GM19099 (cell line): Measurements from ENCODE around the gene GANC.

Experiments
- POLR2A ChIP-seq: IDR thresholded peaks from 3 replicates; pipeline ENCODE4 v1.6.1; 2011; ENCODE audit warnings: low read depth; ENCODE audit not compliant: insufficient read length; ENCODE audit errors: extremely low read depth

GANC gene, protein sequence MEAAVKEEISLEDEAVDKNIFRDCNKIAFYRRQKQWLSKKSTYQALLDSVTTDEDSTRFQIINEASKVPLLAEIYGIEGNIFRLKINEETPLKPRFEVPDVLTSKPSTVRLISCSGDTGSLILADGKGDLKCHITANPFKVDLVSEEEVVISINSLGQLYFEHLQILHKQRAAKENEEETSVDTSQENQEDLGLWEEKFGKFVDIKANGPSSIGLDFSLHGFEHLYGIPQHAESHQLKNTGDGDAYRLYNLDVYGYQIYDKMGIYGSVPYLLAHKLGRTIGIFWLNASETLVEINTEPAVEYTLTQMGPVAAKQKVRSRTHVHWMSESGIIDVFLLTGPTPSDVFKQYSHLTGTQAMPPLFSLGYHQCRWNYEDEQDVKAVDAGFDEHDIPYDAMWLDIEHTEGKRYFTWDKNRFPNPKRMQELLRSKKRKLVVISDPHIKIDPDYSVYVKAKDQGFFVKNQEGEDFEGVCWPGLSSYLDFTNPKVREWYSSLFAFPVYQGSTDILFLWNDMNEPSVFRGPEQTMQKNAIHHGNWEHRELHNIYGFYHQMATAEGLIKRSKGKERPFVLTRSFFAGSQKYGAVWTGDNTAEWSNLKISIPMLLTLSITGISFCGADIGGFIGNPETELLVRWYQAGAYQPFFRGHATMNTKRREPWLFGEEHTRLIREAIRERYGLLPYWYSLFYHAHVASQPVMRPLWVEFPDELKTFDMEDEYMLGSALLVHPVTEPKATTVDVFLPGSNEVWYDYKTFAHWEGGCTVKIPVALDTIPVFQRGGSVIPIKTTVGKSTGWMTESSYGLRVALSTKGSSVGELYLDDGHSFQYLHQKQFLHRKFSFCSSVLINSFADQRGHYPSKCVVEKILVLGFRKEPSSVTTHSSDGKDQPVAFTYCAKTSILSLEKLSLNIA (N-terminal part only)

DNA sequence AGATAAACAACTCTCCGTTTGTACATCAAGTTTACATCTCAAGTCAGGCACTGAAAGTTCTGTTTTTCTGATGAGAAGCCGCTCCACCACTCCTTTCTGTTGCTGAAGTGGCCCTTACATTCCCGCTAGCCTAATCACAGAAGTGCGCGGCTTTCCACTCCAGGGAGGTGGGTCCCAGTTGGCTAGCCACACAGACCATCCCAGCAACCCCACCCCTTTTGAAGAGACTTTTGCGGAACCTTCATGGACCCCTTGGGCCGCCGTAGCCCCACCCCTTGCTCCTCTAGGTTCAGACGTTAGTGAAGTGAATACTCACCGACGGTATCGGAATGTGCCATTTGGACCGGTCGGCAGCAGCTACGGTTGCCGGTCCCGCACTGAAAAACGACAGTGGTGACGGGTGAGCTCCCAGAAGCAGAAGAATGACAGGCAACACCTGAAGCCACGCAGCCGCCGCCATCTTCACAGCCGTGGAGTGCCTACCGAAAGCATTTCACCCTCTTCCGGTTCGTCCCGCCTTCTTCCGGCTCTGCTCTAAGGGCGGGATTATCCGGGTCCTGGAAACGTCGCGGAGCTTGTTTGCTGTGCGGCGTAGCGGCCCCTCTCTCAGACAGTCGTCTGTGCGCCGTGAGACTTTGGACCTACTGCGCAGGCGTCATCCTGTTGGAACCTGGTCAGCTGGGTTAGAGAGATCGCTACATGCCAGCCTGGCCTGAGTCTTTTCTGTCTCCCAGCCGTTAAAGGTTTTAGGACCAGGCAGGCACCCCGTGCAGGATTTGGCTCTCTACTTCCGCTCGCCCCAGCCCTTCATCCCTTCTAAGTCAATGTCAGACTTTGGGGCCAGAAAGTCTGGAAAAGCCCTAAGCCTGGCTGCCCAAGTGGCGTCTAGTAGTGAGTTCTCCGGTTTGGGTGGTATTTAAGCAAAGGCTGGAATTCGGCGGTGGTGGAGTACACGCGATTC, at the start of gene GANC, which contains the start of gene TMEM87A:
TSS of gene GANC (plus strand) at position 263 of the 961 bp plus-strand sequence. CDS start 1,281 bp downstream, outside the sequence.
TSS of gene TMEM87A (minus strand) at position 495 of the 961 bp plus-strand sequence. CDS start at position 460, 35 bp downstream.
- peak; percentile 98 for TF ChIP-seq POLR2A

DNA sequence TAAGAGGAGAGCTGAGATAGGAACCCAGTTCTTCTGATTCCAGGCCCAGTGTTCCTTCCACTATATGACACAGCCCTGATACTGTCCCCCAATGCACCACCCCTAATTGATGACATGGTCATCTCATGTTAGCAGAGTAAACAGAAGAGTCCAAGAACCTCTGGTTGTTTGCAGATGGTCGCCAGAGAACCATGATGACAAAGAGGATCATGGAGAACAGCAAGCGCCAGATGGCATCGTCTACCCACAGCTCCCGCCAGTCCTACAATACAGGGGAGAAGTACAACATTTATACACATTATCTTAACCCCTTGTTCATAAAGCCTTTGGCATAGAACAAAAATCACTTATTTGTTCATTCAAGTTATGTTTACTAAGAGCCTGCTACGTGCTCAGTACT, 46.4 kb upstream of the GANC start:
- no peak for TF ChIP-seq POLR2A

DNA sequence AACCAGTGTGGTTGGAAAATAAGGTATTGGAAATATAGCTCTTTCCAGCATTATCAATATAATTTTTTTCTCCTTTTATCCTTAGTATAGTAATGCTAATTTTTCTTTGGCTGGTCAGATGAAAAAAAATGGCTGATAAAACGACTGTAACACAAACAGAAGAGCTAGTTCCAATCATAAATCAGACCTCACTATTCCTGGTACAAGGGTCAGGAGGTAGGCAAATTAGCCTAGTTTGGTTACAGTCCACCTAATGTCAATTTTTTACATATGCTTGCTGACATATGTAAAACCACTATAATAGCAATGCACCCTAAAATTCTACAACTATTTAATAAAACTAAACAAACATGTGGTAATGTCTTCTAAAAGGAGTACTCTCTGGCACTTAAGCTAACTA, 45.0 kb upstream of the GANC start:
- no peak for TF ChIP-seq POLR2A

DNA sequence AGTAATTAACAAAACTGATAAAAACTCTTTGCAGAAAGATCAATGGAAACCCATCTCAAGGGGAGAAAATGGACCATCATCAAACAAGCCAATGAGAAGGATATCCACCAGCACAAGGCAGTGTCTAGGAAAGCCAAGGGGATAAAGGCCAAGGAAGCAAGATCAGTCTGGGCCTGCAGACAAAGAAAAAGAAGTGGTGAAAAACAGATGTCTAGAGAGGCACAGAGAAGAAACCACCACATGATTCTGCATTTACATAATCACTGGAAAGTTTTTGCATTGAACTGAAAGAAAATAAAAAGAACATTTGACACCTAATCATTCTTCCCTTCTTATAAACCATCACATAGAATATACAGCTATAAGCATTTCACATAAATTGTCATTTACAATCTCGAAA, 41.9 kb upstream of the GANC start:
- no peak for TF ChIP-seq POLR2A

DNA sequence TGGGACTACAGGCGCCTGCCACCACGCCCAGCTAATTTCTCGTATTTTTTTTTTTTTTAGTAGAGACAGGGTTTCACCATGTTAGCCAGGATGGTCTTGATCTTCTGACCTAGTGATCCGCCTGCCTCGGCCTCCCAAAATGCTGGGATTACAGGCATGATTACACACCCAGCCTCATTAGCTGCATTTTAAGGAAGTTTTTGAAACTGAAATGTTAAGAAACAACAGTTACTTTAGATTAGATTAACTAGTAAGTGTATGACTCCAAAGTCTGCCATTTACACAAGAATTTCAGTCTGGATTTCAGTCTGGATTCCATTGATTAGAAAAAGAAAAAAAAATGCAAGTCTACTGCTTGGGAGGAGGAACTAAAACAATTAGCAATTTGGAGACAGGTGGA, 40.4 kb upstream of the GANC start:
- no peak for TF ChIP-seq POLR2A

DNA sequence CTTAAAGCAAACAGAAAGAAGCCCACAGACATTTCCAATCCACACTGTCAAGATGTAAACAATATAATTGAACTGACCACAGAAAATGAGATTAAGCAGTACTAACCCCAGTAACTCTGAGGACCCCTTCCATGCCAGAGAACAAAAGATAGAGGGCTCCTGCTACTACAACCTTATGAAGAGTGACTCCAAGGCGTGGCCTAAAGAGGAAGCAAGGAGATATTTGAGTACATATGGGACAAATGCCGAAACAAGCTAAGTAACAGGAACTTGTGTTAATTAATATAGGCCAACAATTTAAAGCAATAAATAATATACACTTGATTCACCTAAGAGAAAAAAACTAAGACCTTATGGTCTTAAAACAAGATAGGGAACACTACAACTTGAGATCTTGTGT, 39.9 kb upstream of the GANC start:
- TF ChIP-seq POLR2A, result no peak

DNA sequence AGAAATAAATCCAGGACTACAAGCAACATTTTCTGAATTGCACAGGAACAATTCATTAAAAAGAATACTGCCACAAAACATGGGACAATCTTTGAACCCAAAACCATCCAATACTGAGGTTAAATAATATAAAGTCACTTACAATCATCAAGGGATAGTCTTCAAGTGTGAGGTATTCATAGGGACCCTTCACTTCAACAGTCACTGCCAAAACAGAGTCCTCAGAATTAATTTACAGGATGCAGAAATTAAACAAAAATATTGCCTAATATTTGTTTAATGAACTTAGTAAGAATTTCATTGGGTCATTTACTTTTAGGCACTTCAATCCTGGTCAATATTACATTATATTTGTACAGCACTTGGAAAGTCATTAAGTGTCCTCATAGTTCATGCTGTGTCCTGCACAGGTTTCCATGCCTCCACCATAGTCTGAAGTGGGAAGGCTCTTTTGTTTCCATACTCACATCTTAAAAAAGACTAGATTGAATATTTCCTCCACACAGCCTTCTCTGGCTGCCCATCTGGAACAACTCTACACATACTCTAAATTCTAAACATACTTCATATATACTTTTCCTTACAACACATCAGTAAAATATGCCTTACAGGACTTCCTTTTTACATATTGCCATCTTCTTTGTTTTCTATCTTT, 33.3 kb upstream of the GANC start:
- no peak for TF ChIP-seq POLR2A

DNA sequence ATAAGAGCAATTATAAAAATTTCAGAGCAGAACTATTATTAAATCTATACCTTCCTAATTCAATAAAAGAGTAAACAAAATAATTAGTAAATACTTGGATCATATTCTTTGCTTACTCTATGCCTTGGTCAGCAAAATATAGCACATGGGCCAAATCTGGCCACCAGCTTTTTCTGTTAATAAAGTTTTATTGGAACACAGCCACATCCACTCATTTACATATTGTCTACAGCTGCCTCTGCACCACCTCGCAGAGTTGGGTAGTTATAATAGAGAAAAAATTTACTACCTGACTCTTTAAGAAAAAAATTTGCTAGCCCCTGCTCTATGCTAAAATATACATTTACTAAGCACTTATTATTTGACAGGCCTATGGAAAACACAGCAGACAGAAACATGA, 32.2 kb upstream of the GANC start:
- TF ChIP-seq POLR2A, result no peak

DNA sequence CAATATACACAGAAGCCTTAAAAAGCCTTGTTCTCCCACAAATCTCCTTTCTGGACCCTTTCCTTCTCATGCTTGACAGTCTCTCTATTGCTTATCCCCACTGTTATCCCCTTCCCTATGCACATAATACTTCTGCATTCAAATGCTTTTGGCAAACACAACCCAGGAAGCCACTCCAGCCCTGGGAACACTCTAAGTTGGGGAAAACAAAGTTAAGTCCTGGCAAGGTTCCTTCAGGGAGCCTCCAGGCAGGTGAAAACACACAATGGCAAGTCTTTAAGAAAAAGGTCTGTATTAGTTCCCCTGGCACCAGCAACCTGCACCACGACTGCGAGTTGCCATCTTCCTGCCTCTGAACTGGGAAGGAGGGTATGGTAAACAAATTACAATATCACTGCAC, 19.7 kb upstream of the GANC start:
- TF ChIP-seq POLR2A, result no peak

DNA sequence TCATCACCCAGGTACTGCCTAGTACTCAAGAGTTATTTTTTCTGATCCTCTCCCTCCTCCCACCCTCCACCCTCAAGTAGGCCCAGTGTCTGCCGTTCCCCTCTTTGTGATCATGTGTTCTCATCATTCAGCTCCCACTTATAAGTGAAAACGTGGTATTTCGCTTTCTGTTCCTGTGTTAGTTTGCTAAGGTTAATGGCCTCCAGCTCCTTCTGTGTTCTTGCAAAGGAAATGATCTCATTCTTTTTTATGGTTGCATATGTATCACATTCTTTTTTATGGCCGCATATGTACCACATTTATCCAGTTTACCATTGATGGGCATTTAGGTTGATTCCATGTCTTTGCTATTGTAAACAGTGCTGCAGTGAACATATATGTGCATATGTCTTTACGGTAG, 8.2 kb upstream of the GANC start:
- no peak for TF ChIP-seq POLR2A

DNA sequence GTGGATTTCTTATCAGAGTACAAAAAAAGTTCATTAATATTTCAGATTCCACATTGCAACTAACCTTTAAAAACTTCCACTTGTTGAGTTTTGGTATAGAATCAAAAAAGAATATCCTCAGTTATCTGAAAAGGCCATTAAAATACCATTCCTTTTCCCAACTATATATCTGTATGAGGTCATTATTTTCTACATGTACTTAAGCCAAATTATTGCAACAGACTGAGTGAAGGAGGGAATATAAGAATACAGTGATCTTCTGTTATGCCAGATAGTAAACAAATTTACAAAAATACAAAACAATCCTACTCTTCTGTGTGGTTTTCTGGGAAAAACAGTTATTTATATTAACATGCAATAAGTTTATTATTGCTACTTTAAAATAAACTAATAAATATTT, 5.7 kb upstream of the GANC start:
- no peak for TF ChIP-seq POLR2A

DNA sequence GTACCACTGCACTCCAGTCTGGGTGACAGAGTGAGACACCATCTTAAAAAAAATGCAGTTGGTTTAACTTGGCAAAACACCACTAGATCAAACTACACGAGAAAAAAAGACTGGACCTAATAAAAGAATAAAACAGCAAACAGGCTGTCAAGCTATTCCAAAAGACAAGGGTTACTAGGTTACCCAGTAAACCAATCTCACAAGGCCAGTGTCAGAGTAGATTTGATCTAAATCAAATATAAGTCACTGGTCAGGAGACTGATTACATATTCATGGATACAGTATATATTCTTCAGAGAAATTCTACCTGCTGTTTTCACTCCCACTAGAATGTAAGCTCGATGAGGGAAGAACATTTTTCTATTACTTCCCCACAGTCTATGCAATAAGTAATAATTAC, 2.5 kb upstream of the GANC start:
- TF ChIP-seq POLR2A, result no peak

DNA sequence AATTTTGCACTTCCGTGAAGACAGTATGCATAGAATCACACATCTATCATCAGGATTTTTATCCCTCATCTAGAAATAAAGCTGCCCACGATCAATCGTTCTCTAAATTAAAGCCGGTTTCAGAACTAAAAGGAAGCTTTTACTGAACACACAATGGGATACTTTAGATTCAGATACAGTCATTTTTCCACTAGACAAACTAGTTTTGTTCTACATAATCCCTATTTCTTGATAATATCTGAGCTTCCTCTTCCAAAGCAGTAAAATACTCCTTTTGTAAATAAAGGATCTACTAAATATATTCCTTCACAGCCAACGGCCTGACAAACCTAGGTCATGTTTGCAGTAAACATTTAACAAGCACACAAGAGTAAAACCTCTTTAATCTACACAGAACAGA, 2.0 kb upstream of the GANC start:
- no peak for TF ChIP-seq POLR2A

DNA sequence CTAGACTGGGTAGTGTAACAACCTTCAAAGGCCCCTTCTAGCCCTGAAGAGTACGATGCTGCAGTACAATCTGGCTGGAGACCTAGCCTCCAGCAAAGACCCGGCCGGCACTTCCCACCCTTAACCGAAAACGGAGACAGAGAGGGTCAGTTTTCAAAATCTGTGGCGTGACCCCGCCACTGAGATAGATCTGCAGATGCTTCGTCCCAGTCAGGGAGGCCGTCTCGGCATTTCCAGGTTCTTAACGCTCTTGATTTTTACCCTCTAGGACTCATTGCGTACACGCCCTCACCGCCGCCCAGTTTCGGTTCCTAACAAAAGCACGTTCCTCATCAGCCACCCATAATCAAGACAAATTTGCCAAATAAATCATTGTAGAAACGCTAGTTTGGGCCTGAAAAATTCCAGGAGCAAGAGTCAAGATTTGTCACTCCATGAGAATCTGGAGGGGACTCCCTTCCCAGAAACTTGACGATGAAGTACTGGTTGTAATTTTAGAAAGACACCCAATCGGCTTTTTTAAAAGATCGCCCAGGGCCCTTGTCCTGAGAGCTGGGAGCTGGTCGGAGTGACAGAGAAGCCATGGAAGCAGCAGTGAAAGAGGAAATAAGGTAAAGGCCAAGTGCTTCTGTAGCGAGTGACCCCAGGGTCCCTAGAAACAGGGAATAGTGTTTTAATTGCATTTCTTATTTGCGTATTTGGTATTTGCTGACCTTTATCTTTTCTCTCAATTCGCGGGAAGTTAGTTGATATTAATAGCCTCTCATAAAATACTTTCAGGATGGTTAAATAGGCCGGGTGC, 1.1 kb downstream of the GANC start:
- TF ChIP-seq POLR2A, result no peak

DNA sequence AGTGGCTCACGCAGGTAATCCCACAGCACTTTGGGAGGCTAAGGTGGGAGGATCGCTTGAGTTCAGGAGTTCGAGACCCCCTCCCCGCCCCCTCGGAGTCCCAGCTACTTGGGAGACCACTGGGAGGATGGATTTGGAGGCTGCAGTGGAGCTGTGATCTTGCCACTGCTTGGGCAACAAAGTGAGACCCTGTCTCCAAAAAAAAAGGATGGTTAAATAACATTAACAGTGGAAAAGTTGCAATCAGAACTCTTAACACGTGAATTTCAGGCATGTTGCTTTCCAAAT, 1.6 kb downstream of the GANC start:
- TF ChIP-seq POLR2A, result no peak
